GM12878 (cell line): ENCODE data around the gene ATCAY.

ENCODE experiments used
- CREB1 ChIP-seq: IDR thresholded peaks from 2 replicates; pipeline ENCODE4 v1.6.1; 2012; ENCODE audit warnings: low read depth, mild to moderate bottlenecking, inconsistent platforms
- CTCF ChIP-seq, 3 experiments: IDR thresholded peaks in 2 of 3; conservative IDR thresholded peaks in 1 of 3; 2 replicates each; pipeline ENCODE4 v1.5.1; 2011; ENCODE audit warnings: low read depth in 3 of 3, low read length in 3 of 3, mild to moderate bottlenecking in 3 of 3, control low read depth in 2 of 3, moderate library complexity in 2 of 3, inconsistent platforms in 1 of 3, mixed read lengths in 1 of 3; ENCODE audit not compliant: control insufficient read depth in 2 of 3, insufficient read depth in 1 of 3; ENCODE audit errors: extremely low read depth in 1 of 3
- IRF4 ChIP-seq: IDR thresholded peaks from 2 replicates; pipeline ENCODE4 v1.6.1; 2011; ENCODE audit warnings: low read depth, low read length
- MAX ChIP-seq: IDR thresholded peaks from 2 replicates; pipeline ENCODE4 v1.6.1; 2012; ENCODE audit warnings: low read depth, low read length, improper control_type of control experiment

GRCh38 chr19:3873151-3873550, 7.3 kb upstream of the ATCAY start:
- no peak for TF ChIP-seq CTCF (IDR thresholded peaks at IDR 0.05 in 2 of 3, conservative IDR thresholded peaks at IDR 0.05 in 1 of 3; ENCODE audit: control insufficient read depth in 2 of 3, extremely low read depth in 1 of 3, insufficient read depth in 1 of 3, low read depth in 3 of 3, low read length in 3 of 3)
- TF ChIP-seq CREB1: no peak
- no peak for TF ChIP-seq IRF4
- no peak for TF ChIP-seq MAX
